ENCODE results near the gene EBP.
A peak's percentile ranks its signal among the peaks of the same experiment; 100 is the strongest.

EBP gene

DNA sequence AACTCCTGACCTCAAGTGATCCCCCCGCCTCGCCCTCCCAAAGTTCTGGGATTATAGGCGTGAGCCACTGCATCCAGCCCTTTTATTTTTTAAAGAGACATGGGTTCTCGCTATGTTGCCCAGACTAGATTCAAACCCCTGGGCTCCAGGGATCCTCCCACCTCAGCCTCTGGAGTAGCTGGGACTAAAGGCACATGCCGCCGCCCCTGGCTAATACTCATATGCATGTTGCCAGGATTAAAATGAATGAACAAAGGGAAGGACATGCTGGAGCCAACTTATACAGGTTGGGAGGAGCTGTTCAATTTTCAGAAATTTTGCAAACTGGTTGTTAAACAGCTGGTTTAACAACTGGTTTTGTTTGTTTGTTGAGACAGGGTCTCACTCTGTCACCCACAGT lies 47.0 kb upstream of the EBP start:
- CTCF ChIA-PET: interaction anchor here (0.9 to 2.5 kb wide), 5 partner anchors 16 to 38 kb away, joined by 3 to 16 read pairs (median 3); no protein-coding TSS in a partner anchor
- H3K4me3 ChIP-seq (ENCODE audit: low read depth, low read length): no peak overlapping the region
- TF ChIP-seq, protein P1, sequence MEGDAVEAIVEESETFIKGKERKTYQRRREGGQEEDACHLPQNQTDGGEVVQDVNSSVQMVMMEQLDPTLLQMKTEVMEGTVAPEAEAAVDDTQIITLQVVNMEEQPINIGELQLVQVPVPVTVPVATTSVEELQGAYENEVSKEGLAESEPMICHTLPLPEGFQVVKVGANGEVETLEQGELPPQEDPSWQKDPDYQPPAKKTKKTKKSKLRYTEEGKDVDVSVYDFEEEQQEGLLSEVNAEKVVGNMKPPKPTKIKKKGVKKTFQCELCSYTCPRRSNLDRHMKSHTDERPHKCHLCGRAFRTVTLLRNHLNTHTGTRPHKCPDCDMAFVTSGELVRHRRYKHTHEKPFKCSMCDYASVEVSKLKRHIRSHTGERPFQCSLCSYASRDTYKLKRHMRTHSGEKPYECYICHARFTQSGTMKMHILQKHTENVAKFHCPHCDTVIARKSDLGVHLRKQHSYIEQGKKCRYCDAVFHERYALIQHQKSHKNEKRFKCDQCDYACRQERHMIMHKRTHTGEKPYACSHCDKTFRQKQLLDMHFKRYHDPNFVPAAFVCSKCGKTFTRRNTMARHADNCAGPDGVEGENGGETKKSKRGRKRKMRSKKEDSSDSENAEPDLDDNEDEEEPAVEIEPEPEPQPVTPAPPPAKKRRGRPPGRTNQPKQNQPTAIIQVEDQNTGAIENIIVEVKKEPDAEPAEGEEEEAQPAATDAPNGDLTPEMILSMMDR (IDR thresholded peaks at IDR 0.05; ENCODE audit: insufficient read depth, low read length, missing control alignments): no peak
- POLR2A ChIA-PET: interaction anchor here (1.0 to 1.2 kb wide), 2 partner anchors 13 to 23 kb away, joined by 3 to 5 read pairs; no protein-coding TSS in a partner anchor
- no peak for DNase-seq (ENCODE audit: low read depth, low spot score)

DNA sequence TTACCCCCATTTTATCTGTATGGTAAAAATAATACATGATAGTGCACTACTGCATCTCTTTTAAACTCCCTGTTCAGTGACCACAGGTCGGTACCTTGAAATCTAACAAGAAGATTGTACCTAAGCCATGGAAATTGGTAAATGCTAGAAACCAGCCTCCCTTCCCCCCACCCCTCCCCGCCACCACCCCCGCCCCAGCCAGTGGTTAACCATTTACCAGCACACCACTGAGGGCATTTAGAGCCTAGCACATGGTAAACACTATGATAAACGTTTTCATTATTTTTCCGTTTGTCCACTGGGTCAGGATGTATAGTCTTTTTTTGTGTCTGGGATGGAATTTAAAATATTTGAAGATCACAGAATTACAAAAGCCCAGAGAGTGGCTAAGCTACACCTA lies 46.3 kb upstream of the EBP start:
- H3K4me3 ChIP-seq (ENCODE audit: low read depth, low read length): peak overlapping the region; percentile 76
- CTCF ChIA-PET: interaction anchor here (1.0 to 2.5 kb wide), 2 partner anchors 18 to 20 kb away, joined by 3 to 16 read pairs; no protein-coding TSS in a partner anchor
- TF ChIP-seq, protein P1 (IDR thresholded peaks at IDR 0.05; ENCODE audit: insufficient read depth, low read length, missing control alignments): no peak
- POLR2A ChIA-PET: interaction anchor here (1.0 kb wide), 1 partner anchor 9 kb away, joined by 3 read pairs; no protein-coding TSS in a partner anchor
- no peak for DNase-seq (ENCODE audit: low read depth, low spot score)

DNA sequence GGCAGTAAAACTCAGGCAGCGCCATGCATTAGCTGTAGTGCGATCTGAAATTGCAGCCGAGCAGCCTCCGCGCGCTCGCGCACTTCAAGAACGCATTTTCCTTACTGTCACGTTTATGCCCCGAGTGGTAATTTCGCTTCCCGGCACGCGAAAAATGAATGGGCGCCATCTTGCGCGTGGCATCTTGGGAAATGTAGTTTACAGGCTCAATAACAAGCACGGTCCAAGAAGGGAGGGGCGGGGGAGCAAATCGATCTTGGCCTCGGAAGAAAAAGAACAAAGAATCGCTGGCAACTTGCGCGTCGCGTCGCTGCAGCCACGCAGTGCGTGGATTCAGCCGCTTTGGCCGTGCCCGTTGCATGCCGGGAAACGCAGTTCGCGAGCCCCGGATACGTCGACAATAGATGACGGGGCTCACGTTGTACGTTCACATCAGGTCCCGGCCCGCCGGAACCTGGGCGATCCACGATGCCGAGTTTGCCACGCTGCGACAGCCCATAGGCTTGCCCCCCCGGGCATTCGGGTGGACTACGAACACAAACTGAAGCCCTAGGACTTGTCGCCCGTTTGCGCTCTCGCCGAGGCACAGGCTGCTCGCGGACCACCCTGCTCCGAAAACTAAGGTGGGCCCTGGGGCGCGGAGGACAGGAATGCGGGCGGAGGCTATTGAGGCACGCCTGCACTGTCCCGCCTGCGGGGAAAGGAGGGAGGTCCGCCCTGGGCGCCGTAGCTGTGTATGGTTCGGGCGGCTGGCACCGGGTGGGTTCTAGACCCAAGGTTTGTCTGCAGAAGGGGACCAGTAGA lies 45.6 kb upstream of the EBP start, which contains the start of gene FTSJ1:
Gene FTSJ1, plus strand, starts transcription at position 426 of the 804 bp plus-strand sequence. CDS start 1,849 bp downstream, outside the sequence.
- DNase-seq (ENCODE audit: low read depth, low spot score): peak; percentile 75
- H3K4me3 ChIP-seq (ENCODE audit: low read depth, low read length): peak within 1 kb of the TSS; percentile 76
- POLR2A ChIA-PET: interaction anchor here (1.0 kb wide), 2 partner anchors 10 to 56 kb away, joined by 3 read pairs; no protein-coding TSS in a partner anchor
- TF ChIP-seq, protein P1 (IDR thresholded peaks at IDR 0.05; ENCODE audit: insufficient read depth, low read length, missing control alignments): no peak
- CTCF ChIA-PET: no interaction called here

DNA sequence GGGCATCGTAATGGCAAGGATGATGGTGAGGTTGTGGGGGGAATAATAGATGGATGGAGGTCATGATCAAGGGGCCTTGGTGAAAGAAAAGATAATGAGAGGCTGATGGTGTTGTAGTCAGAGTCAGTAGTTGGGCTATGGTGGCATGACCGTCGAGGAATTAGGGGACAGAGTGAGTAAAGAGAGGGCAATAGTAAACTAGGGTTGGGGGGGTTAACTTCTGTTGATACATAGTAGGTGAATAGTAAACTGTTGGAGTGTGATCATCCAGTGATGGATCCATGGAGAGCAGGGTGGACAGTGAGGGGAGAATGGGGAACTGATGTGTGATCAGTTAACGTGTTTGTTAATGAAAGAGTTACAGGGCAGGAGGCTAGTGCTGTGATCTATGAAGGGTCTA lies 44.7 kb upstream of the EBP start:
- peak overlapping the region; percentile 76 for H3K4me3 ChIP-seq (ENCODE audit: low read depth, low read length)
- no peak for DNase-seq (ENCODE audit: low read depth, low spot score)
- TF ChIP-seq, protein P1 (IDR thresholded peaks at IDR 0.05; ENCODE audit: insufficient read depth, low read length, missing control alignments): no peak
- ChIA-PET CTCF (no interaction called here), POLR2A (interaction anchor here (1.0 kb wide), 1 partner anchor 55 kb away, joined by 3 read pairs; no protein-coding TSS in a partner anchor)

DNA sequence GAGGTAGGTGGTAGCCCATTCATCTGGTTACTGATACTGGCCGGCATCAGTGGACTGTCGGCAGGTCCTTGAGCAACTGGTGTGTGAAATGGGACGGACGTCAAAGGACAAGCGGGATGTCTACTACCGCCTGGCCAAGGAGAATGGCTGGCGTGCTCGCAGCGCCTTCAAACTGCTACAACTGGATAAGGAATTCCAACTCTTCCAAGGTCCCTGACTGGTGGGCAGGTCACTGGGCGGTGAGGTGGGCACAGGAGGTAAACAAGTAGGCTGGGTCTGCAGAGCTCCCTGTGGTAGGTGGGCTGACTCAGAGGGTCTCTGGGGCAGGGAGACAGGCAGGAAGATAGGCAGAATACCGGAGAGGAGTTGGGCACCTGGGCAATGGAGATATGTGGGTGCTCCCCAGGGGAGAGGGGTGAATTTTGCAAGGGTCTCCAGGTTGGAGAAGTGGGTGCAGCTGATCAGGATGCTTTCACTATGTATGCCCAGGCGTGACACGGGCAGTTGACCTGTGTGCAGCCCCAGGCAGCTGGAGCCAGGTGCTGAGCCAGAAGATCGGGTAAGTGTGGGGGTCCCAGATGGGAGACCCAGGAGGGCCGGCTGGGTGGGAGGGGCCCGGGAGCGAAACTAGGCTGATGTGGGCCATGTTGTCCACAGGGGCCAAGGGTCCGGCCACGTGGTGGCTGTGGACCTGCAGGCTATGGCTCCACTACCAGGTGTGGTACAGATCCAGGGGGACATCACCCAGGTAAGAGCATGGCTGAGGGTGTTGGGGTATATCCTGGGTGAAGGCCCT lies 43.5 kb upstream of the EBP start:
- no peak overlapping the region; the same call in 1 of the 2 replicates for H3K4me3 ChIP-seq (ENCODE audit: low read depth, low read length)
- CTCF ChIA-PET: no interaction called here
- TF ChIP-seq, protein P1 (IDR thresholded peaks at IDR 0.05; ENCODE audit: insufficient read depth, low read length, missing control alignments): no peak
- POLR2A ChIA-PET: no interaction called here
- DNase-seq (ENCODE audit: low read depth, low spot score): no peak
